ENCODE measurements around the gene MOB3A.

DNA sequence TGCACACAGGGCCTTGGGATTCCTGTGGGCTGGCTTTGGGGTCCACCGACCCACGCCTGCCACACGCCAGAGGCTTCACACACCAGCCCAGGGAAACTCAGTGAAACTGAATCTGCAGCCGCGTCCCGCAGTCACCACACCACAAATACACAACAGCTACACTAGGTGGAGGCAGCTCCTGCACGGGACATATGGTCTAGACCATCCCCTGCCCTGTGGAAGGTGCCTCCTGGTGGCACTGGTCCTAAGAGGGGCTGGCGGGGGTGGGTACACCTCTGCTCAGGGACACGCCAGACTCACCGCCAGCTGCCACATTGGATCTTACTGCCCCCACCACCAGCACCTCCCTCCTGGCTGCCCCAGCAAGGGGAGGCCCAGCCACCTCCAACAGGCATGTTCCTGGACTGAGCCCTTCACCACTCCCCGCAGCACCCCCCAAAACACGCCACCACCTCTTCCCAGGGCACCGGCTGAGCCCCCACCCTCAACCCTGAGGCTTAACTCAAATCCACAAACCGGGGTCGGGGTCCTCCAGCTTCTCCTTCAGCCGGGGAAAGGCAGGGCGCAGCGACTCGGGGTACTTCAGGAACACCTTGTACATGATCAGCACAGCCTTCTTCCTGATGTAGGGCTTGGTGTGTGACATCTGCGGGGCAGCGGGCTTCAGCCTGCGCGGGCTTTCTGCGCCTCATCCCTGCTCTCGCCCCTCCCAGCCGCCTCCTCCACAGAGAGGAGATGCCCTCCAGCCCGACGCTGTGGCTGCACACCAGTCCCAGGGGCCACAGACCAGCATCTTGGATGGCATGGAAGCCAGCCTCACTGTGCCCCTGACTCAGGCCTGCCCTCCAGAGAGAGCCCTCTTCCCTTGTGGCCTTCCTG lies 34.0 kb upstream of the MOB3A start:
- TF ChIP-seq, protein P1, sequence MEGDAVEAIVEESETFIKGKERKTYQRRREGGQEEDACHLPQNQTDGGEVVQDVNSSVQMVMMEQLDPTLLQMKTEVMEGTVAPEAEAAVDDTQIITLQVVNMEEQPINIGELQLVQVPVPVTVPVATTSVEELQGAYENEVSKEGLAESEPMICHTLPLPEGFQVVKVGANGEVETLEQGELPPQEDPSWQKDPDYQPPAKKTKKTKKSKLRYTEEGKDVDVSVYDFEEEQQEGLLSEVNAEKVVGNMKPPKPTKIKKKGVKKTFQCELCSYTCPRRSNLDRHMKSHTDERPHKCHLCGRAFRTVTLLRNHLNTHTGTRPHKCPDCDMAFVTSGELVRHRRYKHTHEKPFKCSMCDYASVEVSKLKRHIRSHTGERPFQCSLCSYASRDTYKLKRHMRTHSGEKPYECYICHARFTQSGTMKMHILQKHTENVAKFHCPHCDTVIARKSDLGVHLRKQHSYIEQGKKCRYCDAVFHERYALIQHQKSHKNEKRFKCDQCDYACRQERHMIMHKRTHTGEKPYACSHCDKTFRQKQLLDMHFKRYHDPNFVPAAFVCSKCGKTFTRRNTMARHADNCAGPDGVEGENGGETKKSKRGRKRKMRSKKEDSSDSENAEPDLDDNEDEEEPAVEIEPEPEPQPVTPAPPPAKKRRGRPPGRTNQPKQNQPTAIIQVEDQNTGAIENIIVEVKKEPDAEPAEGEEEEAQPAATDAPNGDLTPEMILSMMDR (optimal IDR thresholded peaks at IDR 0.05 in 1 of 3, IDR thresholded peaks at IDR 0.05 in 1 of 3, conservative IDR thresholded peaks at IDR 0.05 in 1 of 3; ENCODE audit: extremely low read depth in 1 of 3, insufficient read depth in 2 of 3, low read length in 3 of 3): no peak
- TF ChIP-seq EZH2 (IDR thresholded peaks at IDR 0.05; ENCODE audit: low read length): no peak
